Activated T-cell treated with anti-CD3 and anti-CD28 coated beads, Interleukin-2, amount 50 U/mL, for 24 hours (primary cell): ENCODE measurements around the gene PLPP6.

Experiments used
- DNase-seq: peaks from one replicate; pipeline ENCODE4 v3.0.0-alpha.2; 2020
- H3K27ac Mint-ChIP-seq: 2 replicates; pipeline ENCODE4 v1.8.0; 2020; ENCODE audit warnings: mild to moderate bottlenecking, mixed read lengths
- H3K27me3 Mint-ChIP-seq: 2 replicates; pipeline ENCODE4 v1.8.0; 2020; ENCODE audit warnings: mixed read lengths
- H3K36me3 Mint-ChIP-seq: 2 replicates; pipeline ENCODE4 v1.8.0; 2020; ENCODE audit warnings: low read depth, mixed read lengths
- H3K4me1 Mint-ChIP-seq: 2 replicates; pipeline ENCODE4 v1.8.0; 2020; ENCODE audit warnings: low read depth, mixed read lengths
- H3K4me3 Mint-ChIP-seq: 2 replicates; pipeline ENCODE4 v1.8.0; 2020; ENCODE audit warnings: mild to moderate bottlenecking, moderate library complexity, mixed read lengths
- H3K9me3 Mint-ChIP-seq: 2 replicates; pipeline ENCODE4 v1.8.0; 2020; ENCODE audit warnings: mixed read lengths

PLPP6 gene

DNA sequence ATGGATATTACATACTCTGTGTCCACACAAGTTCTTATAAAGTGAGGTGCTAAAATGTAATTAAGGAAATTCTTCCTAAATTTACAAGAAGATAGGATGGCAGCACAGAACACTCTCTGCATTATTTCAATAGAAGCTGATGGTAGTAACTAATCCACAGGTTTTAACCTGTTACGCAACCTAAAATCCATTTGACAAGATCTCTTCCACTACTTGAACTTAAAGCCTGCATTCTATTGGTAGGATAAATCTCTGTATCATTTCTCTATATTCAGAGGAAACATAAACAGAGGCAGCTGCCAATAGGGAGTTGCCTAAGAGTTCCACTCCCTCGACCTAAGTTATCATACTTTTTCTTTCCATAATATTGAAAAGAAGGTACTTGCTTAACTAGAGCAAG, 38.8 kb downstream of the PLPP6 start:
- Mint-ChIP-seq H3K9me3 (no peaks in the 10 kb centered on the region), H3K4me3 (no peak overlapping the region), H3K27me3 (no peaks in the 10 kb centered on the region), H3K36me3 (peaks cover 83% of the 10 kb centered on the region), H3K27ac (no peak overlapping the region), H3K4me1 (peaks cover 31% of the 10 kb centered on the region)
- no peak for DNase-seq

DNA sequence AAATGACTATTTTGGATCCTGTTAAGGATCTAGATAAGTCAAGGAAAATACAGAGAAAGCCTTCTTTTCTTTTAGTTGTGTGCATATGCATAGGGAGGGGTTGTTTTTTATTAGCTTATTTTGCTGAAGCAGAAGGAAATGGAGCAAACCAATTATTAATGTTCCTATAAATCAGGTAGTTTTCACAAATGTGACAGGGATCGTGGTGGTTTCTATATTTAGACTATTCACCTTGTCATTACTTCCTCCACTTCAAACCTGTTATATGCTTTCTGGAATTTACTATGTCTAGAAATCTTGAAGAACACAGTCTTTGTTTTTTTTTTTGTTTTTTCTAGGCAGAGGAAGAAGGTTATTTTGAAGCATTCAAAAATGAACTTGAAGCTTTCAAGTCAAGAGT, 39.4 kb downstream of the PLPP6 start:
- Mint-ChIP-seq H3K9me3 (no peaks in the 10 kb centered on the region), H3K4me3 (no peak overlapping the region), H3K27me3 (no peaks in the 10 kb centered on the region), H3K27ac (no peak overlapping the region), H3K4me1 (peaks cover 25% of the 10 kb centered on the region), H3K36me3 (peaks cover 83% of the 10 kb centered on the region)
- no peak for DNase-seq

DNA sequence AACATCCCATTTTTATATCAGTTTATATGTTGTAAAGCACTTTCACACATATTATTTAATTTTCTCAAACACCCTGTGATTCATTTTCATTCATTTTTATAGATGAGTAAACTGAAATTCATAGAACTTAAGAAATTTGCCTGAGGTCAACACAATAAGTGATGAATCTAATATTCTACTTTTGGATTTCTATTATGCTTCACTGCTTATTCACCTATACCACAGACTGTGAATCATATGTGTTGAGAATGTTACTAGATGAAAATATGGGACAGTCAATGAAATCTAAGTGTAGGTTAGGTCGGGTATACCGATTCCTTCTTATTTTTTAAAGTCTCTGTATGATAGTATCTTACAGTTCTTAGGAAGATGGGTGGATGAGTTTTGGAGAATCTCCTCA, 42.0 kb downstream of the PLPP6 start:
- DNase-seq = no peak
- Mint-ChIP-seq H3K4me3 (no peak overlapping the region), H3K9me3 (no peaks in the 10 kb centered on the region), H3K27ac (peak overlapping the region; percentile 2), H3K36me3 (peaks cover 85% of the 10 kb centered on the region), H3K4me1 (peaks cover 31% of the 10 kb centered on the region), H3K27me3 (no peaks in the 10 kb centered on the region)

DNA sequence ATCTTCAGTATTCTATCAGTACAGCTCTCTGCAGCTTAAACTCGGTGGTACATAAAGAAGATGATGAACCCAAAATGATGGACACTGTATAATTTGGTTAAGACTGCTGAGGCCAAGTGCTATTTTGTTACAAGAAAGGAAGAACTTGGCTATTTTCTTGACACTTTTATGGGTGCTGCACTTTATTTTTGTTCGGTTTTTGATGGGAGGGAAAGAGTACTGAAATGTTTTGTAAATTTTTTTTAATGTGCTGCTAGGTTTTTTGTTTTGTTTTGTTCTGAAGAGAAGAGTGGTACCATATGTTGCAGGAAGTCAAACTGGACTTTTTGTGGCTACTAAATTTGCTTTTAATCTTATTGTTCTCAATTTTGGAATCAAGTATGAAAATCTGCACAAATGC, 43.9 kb downstream of the PLPP6 start:
- peaks cover 85% of the 10 kb centered on the region for H3K36me3 Mint-ChIP-seq
- H3K27ac Mint-ChIP-seq = peak overlapping the region; percentile 45
- H3K4me3 Mint-ChIP-seq = no peak overlapping the region
- no peaks in the 10 kb centered on the region for H3K9me3 Mint-ChIP-seq
- H3K4me1 Mint-ChIP-seq = peaks cover 30% of the 10 kb centered on the region
- no peak for DNase-seq
- no peaks in the 10 kb centered on the region for H3K27me3 Mint-ChIP-seq

DNA sequence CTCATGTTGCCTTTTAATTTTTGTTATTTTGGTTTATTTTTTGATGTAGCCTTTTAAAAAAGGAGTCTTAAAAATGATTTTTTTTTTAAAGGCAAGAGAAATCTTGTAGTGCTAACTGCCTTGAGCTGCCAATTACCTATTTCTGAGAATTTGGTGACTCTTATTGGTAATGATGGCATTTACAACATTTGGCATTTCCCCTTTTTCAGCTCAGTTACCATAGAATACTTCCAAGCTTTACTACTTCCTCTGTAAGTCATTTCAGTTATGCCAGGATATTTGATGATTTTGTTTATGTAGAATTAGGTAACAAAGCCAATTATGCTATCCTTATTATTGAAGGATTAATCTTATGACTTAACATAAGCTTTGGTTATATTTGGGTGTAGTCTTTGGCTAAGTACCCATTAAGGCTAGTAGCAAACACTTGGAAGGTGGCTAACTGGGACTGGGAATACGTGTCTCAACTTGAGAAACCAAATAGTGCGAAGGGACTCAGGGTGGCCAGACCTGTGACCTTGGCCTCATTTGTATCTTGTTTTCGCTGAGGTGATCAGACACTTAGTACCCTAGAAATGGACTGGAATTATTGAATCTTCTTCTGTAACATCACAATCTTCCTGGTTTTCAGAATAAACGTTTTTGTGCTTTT, 45.0 kb downstream of the PLPP6 start:
- Mint-ChIP-seq H3K9me3 (no peaks in the 10 kb centered on the region), H3K36me3 (peaks cover 85% of the 10 kb centered on the region), H3K27ac (peak overlapping the region; percentile 61), H3K27me3 (no peaks in the 10 kb centered on the region), H3K4me3 (no peak overlapping the region), H3K4me1 (peaks cover 24% of the 10 kb centered on the region)
- no peak for DNase-seq

DNA sequence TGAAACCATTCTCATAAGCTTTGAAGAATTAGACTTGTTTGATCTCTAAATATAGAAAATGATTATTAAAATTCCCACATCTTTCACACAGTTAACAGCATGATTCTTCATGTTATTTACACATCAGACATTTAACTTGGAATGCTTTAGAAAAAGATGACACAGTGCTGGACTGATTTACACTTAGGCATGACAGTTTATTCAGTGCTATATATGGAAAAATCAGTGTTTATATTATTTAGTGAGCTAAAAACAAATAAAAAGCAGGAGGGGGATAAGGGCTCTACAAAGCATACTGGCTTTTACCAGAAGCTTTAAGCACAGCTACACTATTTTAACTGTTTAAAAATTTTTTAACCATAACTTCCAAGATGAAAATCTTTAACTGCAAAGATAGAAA, 47.3 kb downstream of the PLPP6 start:
- peaks cover 86% of the 10 kb centered on the region for H3K36me3 Mint-ChIP-seq
- peaks cover 17% of the 10 kb centered on the region for H3K4me1 Mint-ChIP-seq
- H3K4me3 Mint-ChIP-seq = no peak overlapping the region
- H3K27me3 Mint-ChIP-seq = no peaks in the 10 kb centered on the region
- H3K27ac Mint-ChIP-seq = no peak overlapping the region
- no peak for DNase-seq
- H3K9me3 Mint-ChIP-seq = peaks cover 6% of the 10 kb centered on the region

DNA sequence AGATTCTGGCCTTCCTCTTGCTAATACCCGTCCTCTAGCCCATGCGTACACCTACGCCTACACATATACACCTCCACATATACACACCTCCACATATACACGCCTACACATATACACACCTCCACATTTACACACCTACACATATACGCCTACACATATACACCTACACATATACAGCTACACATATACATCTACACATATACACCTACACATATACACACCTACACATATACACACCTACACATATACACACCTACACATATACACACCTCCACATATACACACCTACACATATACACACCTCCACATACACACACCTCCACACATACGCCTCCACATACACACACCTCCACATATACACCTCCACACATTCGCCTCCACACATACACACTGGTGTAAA, 51.8 kb downstream of the PLPP6 start:
- peaks cover 89% of the 10 kb centered on the region for H3K36me3 Mint-ChIP-seq
- H3K9me3 Mint-ChIP-seq = peaks cover 6% of the 10 kb centered on the region
- peaks cover 6% of the 10 kb centered on the region for H3K4me1 Mint-ChIP-seq
- H3K27me3 Mint-ChIP-seq = no peaks in the 10 kb centered on the region
- DNase-seq = no peak
- H3K27ac Mint-ChIP-seq = peak overlapping the region; percentile 79
- H3K4me3 Mint-ChIP-seq = no peak overlapping the region

DNA sequence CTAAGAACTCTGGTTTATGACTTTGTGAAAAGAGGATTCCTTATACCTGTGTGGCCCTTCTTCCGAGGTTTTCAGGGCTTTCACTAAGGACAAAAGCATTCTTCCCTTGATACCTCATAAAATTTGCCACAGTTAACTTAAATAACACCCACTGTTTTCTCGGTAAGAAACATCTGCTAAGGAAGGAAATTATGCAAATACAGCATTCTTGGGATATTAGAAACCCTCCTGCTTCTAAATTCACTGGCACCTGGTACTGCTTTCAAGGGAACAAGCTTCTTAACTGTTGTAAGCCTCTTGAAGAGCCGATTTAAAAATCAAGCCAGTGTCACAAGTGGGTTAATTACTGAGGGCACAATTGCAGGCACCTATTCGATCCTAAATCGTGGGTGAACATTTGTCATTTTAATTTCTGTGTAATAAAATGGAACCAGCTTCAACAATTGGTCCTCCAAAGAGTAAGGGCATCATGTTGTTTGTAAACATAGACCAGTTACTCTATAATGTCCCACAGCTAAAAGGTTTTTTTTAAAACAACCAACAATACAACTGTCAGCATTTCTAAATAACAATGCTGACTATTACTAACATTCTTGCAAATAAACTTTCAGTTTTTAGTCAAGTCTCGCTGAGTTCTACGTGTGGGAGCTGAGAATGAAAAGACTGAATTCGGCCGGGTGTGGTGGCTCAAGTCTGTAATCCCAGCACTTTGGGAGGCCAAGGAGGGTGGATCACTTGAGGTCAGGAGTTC, 52.3 kb downstream of the PLPP6 start:
- H3K27ac Mint-ChIP-seq = peak overlapping the region; percentile 79
- no peak for DNase-seq
- H3K4me3 Mint-ChIP-seq = no peak overlapping the region
- peaks cover 2% of the 10 kb centered on the region for H3K4me1 Mint-ChIP-seq
- H3K27me3 Mint-ChIP-seq = no peaks in the 10 kb centered on the region
- H3K36me3 Mint-ChIP-seq = peaks cover 88% of the 10 kb centered on the region
- peaks cover 6% of the 10 kb centered on the region for H3K9me3 Mint-ChIP-seq
